ENCODE data around the gene ARMC6. TPM values are rescaled to one million over a fixed set of nuclear protein-coding genes. Genes with fewer than 3 reads are reported as not detected.
A peak's percentile ranks its signal among the peaks of the same experiment; 100 is the strongest.

The ARMC6 gene
- total RNA-seq = 10 to 100 TPM; 16.9 to 39.5 (median 25.4) TPM

GRCh38 chr19:19033426-19034203, at the start of gene ARMC6, which contains the start of gene SUGP2:
ARMC6 (plus strand) TSS chr19:19033603; CDS start chr19:19034210, 607 bp downstream.
SUGP2 (minus strand) TSS chr19:19033517; CDS start chr19:19031071, 2,446 bp downstream.
- TF ChIP-seq CTCF (IDR thresholded peaks at IDR 0.05) = no peak
- peak; percentile 58 for DNase-seq (ENCODE audit: low spot score)
- ATAC-seq (ENCODE audit: low FRiP score) = peak; percentile 93

DNA sequence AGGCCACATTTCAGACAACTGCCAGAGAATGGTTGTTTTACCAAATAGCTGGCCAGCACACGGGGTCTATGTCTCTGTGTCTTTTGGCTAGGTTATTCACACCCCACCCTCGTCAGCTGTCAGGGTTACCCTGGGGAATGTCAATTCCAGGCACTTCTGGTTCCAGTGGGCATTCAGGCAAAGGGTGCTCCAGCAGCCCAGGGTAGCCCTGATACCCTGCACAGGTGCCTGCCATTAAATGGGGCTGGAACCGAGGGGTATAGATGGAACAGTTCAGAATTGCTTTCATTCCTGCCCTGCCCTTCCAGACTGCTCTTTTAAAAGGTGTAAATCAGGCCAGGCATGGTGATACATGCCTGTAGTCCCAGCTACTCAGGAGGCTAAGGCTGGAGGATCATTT, 49.2 kb upstream of the ARMC6 start:
- ATAC-seq (ENCODE audit: low FRiP score) (no peak), DNase-seq (ENCODE audit: low spot score) (no peak)
- TF ChIP-seq CTCF (IDR thresholded peaks at IDR 0.05) = no peak

GRCh38 chr19:18985257-18985656, 48.1 kb upstream of the ARMC6 start:
- TF ChIP-seq CTCF (IDR thresholded peaks at IDR 0.05) = no peak
- no peak for ATAC-seq (ENCODE audit: low FRiP score)
- no peak for DNase-seq (ENCODE audit: low spot score)

- TF ChIP-seq CTCF (IDR thresholded peaks at IDR 0.05) = no peak
- ATAC-seq (ENCODE audit: low FRiP score) (no peak), DNase-seq (ENCODE audit: low spot score) (no peak)
Measured at GRCh38 chr19:18987456-18987855, 45.9 kb upstream of the ARMC6 start.

DNA sequence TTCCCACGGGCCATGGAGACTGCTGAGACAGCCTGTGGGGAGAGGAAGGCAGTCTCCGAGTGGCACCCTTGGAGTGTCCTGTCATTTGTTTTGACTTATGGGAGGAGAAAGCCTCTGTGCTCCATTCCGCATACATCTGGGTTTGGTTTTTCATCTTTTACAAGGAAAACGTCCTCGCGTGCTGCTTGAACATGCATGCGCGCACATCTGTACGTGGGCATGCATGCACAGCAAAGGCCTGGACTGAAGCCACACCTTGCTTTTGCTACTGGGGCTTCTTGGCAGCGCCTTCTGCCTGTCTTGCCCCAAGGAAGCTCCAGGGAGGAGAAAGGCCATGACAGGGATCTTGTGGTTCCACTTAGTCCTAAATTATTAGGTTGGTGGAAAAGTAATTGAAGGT, 44.1 kb upstream of the ARMC6 start:
- DNase-seq (ENCODE audit: low spot score) (no peak), ATAC-seq (ENCODE audit: low FRiP score) (no peak)
- no peak for TF ChIP-seq CTCF (IDR thresholded peaks at IDR 0.05)

DNA sequence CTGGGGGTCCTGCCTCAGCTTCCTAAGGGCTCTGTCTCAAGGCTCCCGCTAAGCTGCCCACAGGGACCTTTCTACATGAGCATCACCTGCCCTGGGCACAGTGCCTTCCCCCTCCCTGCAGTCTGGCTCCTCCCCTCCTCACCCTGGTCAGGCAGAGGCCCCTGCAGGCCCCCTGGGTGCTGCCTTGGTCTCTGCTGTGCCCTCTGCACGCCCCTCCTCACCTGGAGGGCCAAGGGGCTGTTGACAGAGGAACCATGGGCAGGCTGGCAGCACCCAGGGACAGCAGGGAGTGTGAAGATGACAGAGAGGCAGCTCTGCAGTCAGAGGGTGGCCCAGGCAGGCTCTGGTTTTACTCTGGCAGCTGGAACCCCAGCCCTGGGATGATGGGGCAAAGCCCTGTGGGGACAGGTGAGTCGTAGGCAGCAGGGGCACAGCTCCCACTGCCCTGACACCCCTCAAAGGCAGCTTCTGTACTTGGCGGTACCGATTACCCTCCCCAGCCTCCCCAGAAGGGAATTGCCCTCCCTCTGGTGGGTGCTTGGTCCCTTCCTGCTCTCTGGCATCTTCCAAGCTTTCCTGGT, 43.2 kb upstream of the ARMC6 start:
- no peak for TF ChIP-seq CTCF (IDR thresholded peaks at IDR 0.05)
- no peak for ATAC-seq (ENCODE audit: low FRiP score)
- DNase-seq (ENCODE audit: low spot score) = no peak

- no peak for TF ChIP-seq CTCF (IDR thresholded peaks at IDR 0.05)
- DNase-seq (ENCODE audit: low spot score) (no peak), ATAC-seq (ENCODE audit: low FRiP score) (no peak)
Measured at GRCh38 chr19:18991006-18991405, 42.4 kb upstream of the ARMC6 start.

Data from omental fat pad (tissue), 4 donors.